ENCODE measurements around the gene HOXC10. TPM values are rescaled to one million over a fixed set of nuclear protein-coding genes. Genes with fewer than 3 reads are reported as not detected.

The HOXC10 gene
- total and polyA plus RNA-seq, 2 donors (not counting 1 experiment from before 2014, with no cell fraction given) = not detected

- POLR2A ChIA-PET = no interaction called here
- Histone ChIP-seq H3K4me2 (replicated peaks; ENCODE audit: low read depth, low read length, poor library complexity, severe bottlenecking) (no peak overlapping the region), H3K27ac (ENCODE audit: low read length in 2 of 2) (no peak overlapping the region), H3K9ac (ENCODE audit: low read length) (no peak overlapping the region), H3K4me1 (ENCODE audit: control insufficient read depth in 2 of 2, insufficient read depth in 2 of 2, low read length in 2 of 2) (peaks cover 8 to 47% of the 10 kb centered on the region in 2 donors), H3K27me3 (replicated peaks in 1 of 4; ENCODE audit: control extremely low read depth in 1 of 4, control insufficient read depth in 3 of 4, insufficient read depth in 4 of 4, low read length in 3 of 4) (peaks cover 0 to 98% (median 81%) of the 10 kb centered on the region in 4 experiments), H2AFZ (ENCODE audit: insufficient read depth, low read depth, low read length, poor library complexity, severe bottlenecking) (peak overlapping the region; percentile 20), H3K79me2 (ENCODE audit: control insufficient read depth, insufficient read depth, low read length) (no peaks in the 10 kb centered on the region), H3K9me3 (ENCODE audit: control extremely low read depth in 1 of 3, control insufficient read depth in 2 of 3, insufficient read depth in 1 of 3, low read length in 2 of 3) (peaks cover 0 to 75% (median 11%) of the 10 kb centered on the region in 3 donors), H4K20me1 (ENCODE audit: control insufficient read depth, insufficient read depth, low read length, poor library complexity, severe bottlenecking) (no peaks in the 10 kb centered on the region), H3K36me3 (replicated peaks in 1 of 2; ENCODE audit: control extremely low read depth in 1 of 2, control insufficient read depth in 1 of 2, extremely low read depth in 1 of 2, insufficient read depth in 2 of 2, low read length in 1 of 2) (no peaks in the 10 kb centered on the region), H3K4me3 (ENCODE audit: control extremely low read depth in 1 of 5, extremely low read depth in 1 of 5, insufficient read depth in 1 of 5, low read depth in 2 of 5, low read length in 4 of 5) (no peak overlapping the region)
- 6% methylated on average over 47 of the region's 47 CpGs for WGBS (ENCODE audit: insufficient coverage)
- Mint-ChIP-seq H3K27me3 (peaks cover 68% of the 10 kb centered on the region), H3K27ac (no peak overlapping the region), H3K9me3 (ENCODE audit: insufficient read depth) (no peaks in the 10 kb centered on the region), H3K4me1 (peaks cover 12% of the 10 kb centered on the region), H3K4me3 (no peak overlapping the region)
- CTCF ChIA-PET = interaction anchor here (1.1 to 1.8 kb wide), 2 partner anchors 9 to 256 kb away, joined by 3 to 7 read pairs; no protein-coding TSS in a partner anchor
- intact Hi-C loops (cut with micrococcal nuclease) = loop anchor here (2.0 to 5.0 kb wide), 3 partner anchors 23 to 61 kb away; partner anchors contain the start of gene HOTAIR
- ATAC-seq (ENCODE audit: low read depth) (no peak), DNase-seq (peak; percentile 51)
- no peak for TF ChIP-seq EZH2 (IDR thresholded peaks at IDR 0.05; ENCODE audit: borderline replicate concordance, insufficient read depth, low read depth, low read length, poor library complexity, severe bottlenecking)
- no peak for TF ChIP-seq CTCF (IDR thresholded peaks at IDR 0.05)
Observed at GRCh38 chr12:53951577-53952334, 33.2 kb upstream of the HOXC10 start.

DNA sequence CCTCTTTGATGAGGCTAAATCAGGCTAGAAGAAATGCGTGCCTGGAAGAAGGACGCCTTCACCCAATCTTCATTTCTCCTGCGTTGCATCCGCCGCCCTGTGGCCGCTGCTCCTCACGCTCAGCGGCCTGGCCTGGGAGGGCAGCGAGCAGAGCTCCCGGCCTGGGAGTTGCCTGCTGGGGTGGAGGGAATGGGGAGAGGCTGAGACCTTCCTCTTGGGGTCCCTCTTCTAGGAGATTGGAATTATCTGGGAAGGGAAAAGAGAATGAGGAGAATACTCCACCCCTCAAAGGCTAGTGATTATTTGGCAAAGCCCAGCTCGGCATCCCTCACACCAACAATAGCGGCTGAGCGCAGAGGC, 32.6 kb upstream of the HOXC10 start:
- ChIA-PET CTCF (interaction anchor here (1.8 kb wide), 1 partner anchor 256 kb away, joined by 7 read pairs; no protein-coding TSS in a partner anchor), POLR2A (no interaction called here)
- 14% methylated on average over 3 of the region's 13 CpGs for WGBS (ENCODE audit: insufficient coverage)
- H3K4me3 Mint-ChIP-seq = no peak overlapping the region
- no peak overlapping the region for H3K4me2 ChIP-seq (replicated peaks; ENCODE audit: low read depth, low read length, poor library complexity, severe bottlenecking)
- H3K4me1 Mint-ChIP-seq = peaks cover 17% of the 10 kb centered on the region
- H3K27me3 Mint-ChIP-seq = peaks cover 69% of the 10 kb centered on the region
- ATAC-seq (ENCODE audit: low read depth) = no peak
- TF ChIP-seq CTCF (IDR thresholded peaks at IDR 0.05) (no peak), EZH2 (IDR thresholded peaks at IDR 0.05; ENCODE audit: borderline replicate concordance, insufficient read depth, low read depth, low read length, poor library complexity, severe bottlenecking) (no peak)
- no peaks in the 10 kb centered on the region for H3K79me2 ChIP-seq (ENCODE audit: control insufficient read depth, insufficient read depth, low read length)
- DNase-seq = no peak
- no peak overlapping the region for H3K4me3 ChIP-seq (ENCODE audit: control extremely low read depth in 1 of 5, extremely low read depth in 1 of 5, insufficient read depth in 1 of 5, low read depth in 2 of 5, low read length in 4 of 5)
- H3K27ac Mint-ChIP-seq = peak overlapping the region; percentile 10
- H4K20me1 ChIP-seq (ENCODE audit: control insufficient read depth, insufficient read depth, low read length, poor library complexity, severe bottlenecking) = no peaks in the 10 kb centered on the region
- H3K27ac ChIP-seq (ENCODE audit: low read length in 2 of 2) = no peak overlapping the region
- peaks cover 0 to 98% (median 83%) of the 10 kb centered on the region in 4 experiments for H3K27me3 ChIP-seq (replicated peaks in 1 of 4; ENCODE audit: control extremely low read depth in 1 of 4, control insufficient read depth in 3 of 4, insufficient read depth in 4 of 4, low read length in 3 of 4)
- H3K4me1 ChIP-seq (ENCODE audit: control insufficient read depth in 2 of 2, insufficient read depth in 2 of 2, low read length in 2 of 2) = peaks cover 14 to 52% of the 10 kb centered on the region in 2 donors
- peaks cover 0 to 80% (median 11%) of the 10 kb centered on the region in 3 donors for H3K9me3 ChIP-seq (ENCODE audit: control extremely low read depth in 1 of 3, control insufficient read depth in 2 of 3, insufficient read depth in 1 of 3, low read length in 2 of 3)
- no peaks in the 10 kb centered on the region for H3K36me3 ChIP-seq (replicated peaks in 1 of 2; ENCODE audit: control extremely low read depth in 1 of 2, control insufficient read depth in 1 of 2, extremely low read depth in 1 of 2, insufficient read depth in 2 of 2, low read length in 1 of 2)
- H3K9ac ChIP-seq (ENCODE audit: low read length) = no peak overlapping the region
- intact Hi-C loops (cut with micrococcal nuclease) = loop anchor here (2.0 to 5.0 kb wide), 3 partner anchors 22 to 60 kb away; partner anchors contain the start of gene HOTAIR
- H2AFZ ChIP-seq (ENCODE audit: insufficient read depth, low read depth, low read length, poor library complexity, severe bottlenecking) = no peak overlapping the region
- H3K9me3 Mint-ChIP-seq (ENCODE audit: insufficient read depth) = no peaks in the 10 kb centered on the region
